NOMO-1 (cell line): Measurements from ENCODE around the gene DPP6.

Source experiments
- DNase-seq, 2 experiments: peaks; one replicate each; lab custom pipeline; 2025; ENCODE audit not compliant: unreplicated experiment in 2 of 2; lab: John Stamatoyannopoulos, UW

DPP6 gene

DNA sequence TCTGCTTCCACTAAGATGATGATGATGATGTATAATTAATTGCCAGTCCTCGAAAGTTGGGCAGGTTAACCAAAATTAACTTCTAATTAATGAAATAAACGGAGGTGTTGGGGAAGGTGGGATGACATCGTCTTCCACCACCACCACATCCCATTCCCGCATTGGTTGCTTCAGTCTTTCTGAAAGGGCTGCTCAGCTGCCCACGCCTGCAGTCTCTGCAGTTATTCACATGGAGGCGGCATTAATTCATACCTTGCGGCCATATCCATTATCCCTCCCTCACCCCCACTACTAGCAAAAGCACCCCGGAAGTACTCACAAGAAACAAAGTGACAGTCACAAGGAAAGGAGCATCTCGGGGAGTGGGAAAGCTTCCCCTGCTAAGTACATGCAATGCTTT lies 387.9 kb downstream of the DPP6 start:
- DNase-seq, result no peak

DNA sequence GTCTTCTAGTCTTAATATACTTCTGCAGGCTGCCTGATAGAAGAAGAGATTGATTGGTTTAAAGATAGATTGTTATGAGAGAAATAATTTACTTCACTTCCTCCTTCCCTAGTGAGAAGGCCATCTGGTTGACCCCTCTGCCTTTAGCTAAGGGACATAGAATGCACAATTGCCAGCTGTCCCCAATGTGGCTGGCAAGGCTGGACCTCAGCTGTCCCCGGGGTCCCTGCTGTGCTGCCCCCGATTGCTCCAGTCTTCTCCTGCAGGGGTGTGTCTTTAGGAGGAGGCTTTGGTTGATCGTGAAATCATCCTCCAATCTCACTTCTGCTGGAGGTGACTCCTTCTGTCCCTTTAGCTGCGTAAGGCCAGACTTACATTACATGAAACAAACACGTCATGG lies 388.5 kb downstream of the DPP6 start:
- DNase-seq, result no peak

DNA sequence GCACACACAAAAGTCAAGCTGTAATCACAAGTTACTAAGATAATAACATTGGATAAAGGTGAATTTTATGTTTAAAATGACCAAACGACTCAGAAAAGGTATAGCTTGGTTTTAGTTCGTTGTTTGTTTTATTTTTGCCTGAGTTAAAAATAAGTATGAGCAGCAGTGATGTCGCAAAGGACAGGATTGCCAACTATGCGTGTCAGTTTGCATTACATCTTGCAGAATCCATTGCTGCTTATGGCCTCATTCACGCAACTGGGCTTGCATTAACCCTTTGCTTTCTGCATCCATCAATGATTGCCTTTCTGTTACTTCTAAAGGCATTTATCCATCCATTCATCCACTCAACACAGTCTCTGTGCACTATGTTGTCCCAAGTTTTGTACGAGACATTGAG lies 389.6 kb downstream of the DPP6 start:
- DNase-seq, result no peak

DNA sequence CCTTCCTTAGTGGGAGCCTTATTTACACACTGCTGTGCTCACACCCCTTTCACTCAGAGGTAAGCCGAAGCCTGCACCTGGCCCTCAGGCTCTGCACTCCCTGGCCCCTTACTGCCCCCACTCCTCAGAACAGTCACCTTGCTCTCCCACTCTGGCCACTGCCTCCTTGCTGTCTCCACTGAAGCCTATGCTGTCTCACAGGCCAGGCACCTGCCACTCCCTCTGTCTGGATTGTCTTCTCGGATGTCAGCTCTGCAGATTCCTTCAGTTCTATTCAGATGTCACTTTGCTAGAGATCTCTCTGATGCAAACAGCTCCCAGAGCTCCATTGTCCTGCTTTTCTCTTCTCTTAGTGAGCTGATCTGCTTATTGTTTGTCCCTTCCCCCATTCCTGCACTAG lies 390.7 kb downstream of the DPP6 start:
- DNase-seq, result no peak

DNA sequence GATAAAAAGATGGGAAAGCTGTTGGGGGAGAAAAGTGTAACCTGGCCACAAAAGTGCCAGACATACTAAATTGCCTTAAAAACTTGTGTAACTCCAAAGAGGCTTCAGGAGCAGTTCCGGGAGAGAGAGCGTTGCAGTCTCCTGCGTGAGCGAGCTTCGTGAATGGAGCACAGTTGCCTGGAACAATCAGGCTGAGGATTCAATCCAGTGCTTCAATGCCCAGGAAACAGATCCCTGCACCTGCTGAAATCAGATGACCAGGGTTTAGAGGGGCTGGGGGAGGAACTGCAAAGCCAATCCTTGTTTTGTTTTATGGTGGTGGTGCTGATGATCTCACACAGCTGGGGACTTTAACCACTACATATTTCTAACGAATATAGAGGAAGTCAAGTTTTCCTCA lies 398.3 kb downstream of the DPP6 start:
- no peak for DNase-seq

DNA sequence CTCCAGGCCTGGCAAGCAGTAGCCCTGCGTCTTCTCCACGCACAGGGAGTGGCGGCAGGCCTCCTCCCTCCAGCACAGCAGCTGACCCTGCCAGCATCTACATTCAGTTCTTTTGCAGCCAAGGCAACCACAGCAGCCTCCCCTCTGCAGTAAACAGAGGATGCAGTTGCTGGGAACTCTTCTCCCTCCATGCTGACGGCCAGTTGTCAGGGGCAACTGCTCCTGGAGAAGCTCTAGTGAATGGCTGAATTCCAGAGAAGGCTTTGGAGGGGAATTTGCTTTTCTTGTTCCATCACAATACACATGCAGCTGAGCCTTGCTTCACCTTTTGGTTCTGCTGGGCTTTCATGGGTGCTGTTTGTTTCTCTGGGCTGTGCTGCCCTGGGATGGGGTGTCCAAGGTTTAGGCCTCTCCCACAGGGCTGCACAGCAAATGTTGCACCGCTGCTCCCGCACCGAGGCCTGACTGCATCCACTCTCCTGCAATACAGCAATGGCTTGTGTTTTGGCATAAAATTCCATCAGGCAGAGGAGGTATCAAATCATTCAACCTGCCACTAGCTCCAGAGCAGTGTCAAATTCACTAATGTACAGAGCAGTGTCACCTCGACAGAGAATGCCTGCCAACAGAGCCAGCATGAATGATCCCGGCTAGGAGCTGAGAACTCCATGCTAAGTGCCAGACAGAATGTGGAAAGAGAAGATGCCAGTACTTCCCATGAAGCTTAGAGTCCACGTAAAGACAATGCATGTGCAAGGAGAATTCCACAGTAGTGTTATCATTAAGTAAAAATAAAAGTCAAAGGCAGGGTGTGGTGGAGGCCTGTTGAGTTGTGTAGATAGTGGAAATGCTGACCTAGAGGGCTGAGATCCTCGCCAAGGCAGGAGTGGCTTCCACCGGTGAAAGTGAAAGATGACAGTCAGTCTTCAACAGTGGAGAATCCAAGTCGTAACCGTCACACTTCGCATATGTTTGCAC lies 399.6 kb downstream of the DPP6 start:
- DNase-seq, result no peak

DNA sequence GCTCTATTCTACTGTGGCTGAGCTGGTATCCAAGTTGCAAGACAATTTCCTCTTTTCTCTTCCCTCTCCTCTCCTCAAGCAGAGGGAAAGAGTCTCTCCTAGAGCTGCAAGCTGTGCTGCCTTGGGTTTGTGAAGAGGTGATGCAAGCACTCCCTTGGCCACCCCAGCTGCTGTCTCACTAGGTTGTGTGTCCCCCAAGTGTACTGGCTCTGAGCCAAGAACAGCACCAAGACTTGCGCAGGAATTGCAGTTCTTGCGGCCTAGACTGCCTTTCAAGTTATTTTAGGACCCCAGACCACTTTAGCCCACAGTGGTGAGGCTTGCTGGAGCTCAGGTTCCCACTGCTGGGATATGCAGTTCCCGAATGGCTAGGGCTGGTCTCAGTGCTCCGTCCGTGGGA lies 411.6 kb downstream of the DPP6 start:
- no peak for DNase-seq

DNA sequence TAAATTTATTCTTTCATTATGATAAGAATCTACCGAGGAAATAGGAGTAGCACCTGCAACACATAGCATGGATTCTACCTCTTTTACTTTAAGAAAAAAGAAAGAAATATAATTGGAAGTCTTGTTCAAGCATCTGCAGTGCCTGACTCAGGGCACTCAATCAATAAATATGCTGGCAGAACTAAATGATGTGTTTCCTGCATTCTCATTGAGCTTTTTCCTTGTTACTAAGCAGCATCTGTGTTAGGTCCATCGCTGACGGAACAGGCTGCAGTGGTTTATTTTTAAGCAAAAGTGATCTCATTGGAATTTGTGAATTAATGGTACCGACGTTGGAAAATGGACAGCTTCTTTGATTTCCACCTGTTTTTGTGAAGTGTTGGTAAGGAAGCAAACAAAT lies 417.5 kb downstream of the DPP6 start:
- no peak for DNase-seq

DNA sequence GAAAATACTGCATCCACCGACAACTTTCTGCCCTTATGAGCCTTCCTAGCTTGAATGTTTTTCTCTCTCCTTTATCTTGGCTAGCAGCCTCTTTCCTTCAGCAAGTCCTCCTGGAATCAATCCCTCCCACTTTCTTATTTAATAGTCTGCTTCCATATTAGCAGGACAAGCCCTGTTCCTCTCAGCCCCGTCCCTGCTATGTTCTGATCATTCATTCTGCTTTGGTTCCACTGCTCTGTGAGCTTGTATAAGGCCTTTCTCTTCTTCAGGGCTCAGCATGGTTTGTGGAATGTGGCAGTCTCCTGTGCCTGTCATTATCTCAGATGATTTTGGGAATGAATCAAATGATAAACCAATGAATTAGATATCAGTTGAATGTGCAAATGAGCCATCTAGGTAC lies 420.1 kb downstream of the DPP6 start:
- DNase-seq, result no peak

DNA sequence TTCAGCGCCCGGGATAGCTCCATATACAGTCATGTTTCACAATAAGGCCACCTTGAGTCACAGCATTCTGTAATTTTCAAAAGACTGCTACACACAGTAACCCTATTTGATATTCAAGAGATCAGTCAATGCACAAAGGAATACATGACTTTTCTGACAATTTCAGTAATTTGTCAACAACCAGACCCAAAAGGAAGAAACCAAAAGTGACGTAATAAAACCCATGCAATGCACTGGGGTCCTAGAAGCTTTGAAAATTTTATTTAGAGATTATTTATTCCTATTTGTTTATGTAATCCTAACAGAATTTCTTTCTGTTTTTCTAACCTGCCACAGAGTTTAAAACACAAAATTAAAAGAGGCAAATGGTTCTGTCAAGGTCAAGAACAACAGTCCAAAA lies 421.2 kb downstream of the DPP6 start:
- DNase-seq, result no peak

DNA sequence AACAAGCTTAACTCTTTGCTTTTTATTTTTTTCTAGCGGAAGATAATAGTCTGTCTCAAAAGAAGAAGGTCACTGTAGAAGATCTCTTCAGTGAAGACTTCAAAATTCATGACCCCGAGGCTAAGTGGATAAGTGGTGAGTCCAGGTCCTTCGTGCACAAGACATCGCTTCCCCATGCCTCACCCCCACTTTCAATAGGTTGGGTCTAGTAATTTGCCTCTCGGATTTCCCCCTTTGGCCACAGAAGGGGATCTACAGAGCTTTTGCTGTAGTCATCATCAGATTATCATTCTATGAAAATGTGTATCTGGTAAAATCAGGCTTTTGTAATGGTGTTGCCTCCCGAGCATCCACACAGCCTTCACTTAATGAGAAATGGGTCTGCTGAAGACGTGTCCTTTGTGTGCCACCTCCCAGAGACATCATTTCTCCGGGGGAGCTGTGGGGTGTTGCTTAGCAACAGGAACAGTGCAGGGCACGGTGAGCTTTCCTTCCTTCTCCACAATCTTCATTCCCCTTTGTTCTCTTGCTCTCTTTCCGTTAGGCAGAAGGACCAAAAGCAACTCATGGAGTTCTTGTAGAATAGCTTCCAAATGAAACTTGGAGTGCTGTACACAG lies 422.8 kb downstream of the DPP6 start:
- no peak for DNase-seq

DNA sequence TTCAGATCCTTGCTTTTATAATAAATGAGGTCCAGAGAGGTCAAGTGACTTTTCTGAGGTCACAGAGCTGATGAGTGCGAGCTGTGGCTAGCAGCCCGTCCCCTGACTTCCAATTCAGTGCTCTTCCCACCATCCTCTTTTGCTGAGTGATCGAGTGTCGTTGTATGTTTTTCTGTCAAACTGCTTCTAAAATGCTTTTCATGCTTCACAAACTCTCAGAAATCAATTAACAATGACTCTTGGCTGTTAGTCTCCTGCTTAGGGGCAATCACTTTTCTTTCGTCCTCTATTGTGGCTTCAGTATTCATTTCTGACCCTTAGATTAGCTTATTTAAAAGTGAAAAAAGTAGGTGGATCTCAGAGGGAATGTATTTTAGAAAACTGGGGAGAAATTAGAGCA lies 423.7 kb downstream of the DPP6 start:
- DNase-seq, result no peak

DNA sequence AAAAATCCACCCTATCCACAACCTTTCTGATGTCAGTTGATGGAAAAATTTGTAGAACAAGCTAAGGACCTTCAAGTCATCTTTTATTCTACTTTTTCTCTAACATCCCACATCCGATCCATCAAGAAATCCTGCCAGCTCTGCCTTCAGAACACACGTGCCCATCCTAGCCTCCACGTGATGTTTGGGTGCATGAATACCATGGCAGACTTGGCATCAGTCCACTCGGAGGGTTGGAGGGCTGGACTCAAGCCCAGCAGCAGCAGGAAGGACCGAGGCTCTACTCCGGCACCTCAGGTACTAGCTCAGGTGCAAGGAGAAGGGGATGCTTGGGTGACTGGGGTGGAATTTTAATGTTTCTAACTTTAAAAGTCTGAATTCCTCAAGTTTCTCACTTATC lies 428.6 kb downstream of the DPP6 start:
- no peak for DNase-seq

DNA sequence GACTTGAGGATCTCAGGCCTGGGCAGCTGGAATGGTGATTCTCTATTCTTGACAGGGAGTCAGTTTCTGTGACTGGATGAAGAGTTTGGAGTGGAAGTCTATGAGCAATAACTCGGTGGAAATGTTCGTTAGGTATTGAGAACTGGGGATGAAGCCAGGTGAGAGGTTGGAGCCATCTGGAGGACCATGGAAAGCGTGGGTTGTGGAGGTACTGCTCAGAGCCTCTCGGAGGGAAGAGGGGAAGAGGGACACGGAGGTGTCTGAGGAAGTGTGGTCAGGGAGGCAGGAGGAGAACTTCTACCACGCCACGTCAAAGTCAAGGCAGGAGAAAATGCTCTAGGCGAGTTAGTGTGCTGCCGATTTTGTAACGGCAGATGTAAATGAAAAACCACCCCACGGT lies 430.7 kb downstream of the DPP6 start:
- no peak for DNase-seq

DNA sequence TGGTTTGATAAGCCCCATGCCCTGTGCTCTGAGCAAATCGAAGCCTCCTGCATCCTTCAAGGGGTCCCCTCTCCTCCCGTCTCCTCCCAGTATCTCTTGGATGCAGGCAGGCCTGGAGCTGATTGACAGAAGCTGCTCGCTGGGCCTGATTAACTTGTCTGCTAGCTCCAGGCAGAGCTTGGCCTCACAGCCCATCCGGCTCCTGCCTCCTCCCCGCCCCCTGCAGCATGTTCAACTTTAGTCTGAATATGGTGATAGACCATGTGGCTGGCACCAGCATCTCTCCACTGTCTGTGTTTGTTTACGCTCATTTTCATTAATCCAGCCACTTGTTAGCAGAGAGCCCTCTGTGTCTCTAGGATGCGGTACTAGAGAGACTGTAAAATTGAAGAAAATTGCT lies 432.2 kb downstream of the DPP6 start:
- DNase-seq, result no peak

DNA sequence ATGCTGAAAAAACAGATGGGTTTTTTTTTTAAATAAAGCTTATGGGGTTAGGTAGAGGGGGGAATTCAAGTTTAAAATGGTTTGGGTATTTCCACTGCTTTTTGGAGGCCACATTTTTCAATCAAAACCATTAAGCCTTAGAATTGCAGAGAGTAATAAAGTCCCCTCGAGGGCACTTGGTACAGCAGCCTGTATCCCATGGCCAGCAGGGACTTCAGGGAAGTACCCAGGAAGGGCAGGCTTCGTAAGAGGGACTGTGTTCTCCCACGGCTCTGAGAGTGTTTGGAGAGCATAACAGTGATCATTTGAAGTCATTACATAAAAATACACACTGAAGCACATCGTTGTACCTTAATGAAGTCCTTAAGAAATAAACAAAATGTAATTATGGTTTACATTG lies 432.7 kb downstream of the DPP6 start:
- no peak for DNase-seq

DNA sequence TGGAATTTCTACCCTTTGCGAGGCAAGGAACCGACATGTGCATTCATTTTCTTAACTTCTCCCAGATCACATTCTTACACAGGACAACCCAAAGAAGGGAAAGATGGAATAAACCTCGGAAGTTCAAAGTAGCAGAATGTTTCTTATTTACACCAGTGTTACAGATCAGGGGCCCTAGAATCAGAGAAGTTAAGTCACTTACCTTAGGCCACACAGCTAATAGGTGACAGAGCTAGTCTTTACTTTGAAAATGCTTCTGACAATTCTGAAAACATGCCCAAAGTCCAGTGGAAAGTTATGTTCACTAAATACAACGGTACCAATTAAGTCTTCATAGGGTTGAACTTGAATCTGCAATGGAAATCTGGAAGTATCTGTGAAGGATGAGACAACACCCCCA lies 437.7 kb downstream of the DPP6 start:
- DNase-seq, result no peak

DNA sequence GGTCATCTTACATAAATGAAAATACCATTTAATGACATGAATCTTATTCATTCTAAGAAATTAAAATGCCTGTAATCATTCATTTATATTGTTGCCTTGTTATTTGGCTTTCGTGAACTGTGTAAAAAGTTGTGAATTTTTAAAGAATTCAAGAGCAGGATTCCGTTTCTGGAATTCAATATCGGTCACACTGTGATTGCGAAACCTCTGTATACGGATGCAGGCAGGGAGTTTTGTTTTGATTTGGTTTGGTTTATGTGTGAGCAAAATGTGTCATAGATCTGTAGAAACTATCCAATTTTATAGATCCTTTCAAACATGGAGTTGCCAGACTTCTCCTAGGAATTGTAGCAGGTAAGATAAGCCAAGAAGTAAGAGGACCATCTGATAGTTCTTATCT lies 441.4 kb downstream of the DPP6 start:
- DNase-seq, result no peak

DNA sequence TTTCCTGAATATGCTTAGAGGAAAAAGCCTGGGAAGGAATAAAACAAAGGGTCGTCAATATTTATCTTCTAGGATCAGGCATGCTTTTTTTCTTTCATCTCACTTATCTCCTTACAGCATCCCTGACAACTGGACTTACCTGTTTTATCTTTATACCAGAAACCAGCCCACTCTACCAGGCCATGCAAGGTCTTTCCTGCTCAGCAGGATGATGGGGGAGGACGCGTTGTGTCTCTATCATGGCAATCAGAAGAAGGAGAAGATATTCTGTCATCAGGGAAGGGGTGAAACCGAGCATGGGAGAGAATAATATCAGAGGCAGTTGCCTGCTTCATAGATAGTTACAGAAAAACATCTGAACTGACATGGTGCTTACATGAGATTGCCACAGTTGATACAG lies 445.6 kb downstream of the DPP6 start:
- no peak for DNase-seq

DNA sequence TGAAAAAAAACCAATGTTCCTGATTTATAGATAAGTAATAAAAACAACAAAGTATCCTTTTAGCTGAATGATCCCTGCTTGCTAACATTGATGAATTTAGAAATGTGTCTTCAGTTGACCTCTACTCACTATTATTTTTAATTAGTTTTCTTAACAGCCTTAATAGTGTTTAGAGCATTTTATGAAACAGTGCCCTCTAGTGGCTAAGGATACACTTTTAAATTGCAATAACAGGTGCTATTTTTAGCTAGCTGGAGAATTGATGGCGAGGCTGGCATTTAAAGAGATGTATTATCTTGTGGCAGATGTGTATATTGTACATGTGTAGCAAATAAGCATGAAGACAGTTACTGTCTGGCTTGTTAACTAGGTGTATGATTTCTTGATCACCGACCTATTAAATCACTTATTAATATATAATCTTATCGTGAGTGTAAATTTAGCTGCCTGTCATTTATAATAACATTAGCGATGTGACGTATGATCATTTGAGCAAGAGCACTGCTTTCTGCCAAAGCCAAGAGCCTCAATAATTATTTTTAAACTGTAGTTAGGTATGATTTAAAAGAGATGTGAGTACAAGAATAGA lies 451.9 kb downstream of the DPP6 start:
- DNase-seq, result no peak

DNA sequence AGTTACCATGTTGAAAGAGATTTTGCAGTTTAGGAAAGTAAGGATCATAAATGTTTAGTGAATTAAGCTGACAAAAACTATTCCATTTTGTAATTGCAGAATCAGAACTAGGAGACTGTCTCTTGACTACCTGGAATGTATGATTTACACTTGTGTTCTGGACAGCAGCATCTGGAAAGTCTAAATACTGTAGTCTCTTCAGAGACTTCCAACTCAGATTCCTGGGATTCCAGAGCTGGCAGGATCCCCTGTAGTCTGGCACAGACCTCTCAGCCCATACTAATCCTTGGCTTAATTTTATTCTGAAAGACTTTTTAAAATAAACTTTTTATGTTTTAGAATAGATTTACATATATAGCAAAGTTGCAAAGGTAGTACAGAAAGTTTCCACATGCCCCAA lies 452.7 kb downstream of the DPP6 start:
- DNase-seq, result no peak

DNA sequence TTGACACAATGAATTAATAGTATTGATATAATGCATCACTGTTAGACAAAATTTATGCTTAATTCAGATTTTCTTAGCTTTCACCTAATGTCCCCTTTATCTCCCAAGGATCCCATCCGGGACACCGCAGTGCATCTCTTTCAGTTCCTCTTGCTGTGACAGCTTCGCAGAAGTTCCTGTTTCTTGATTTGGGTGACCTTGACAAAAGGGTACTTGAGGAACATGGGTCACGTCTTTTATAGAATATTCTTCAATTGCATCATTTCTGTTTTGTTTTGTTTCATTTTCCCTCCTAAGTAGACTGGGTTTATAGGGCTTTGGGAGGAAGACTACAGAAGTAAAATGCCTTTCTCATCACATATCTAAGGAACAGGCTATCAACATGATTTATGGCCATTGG lies 453.2 kb downstream of the DPP6 start:
- DNase-seq, result peak in 1 of 2 experiments; percentile 57
